Mammary epithelial cell (primary cell): ENCODE data around the gene DAAM2.

ENCODE experiments used
- EZH2 ChIP-seq: IDR thresholded peaks from 2 replicates; pipeline ENCODE4 v1.6.1; 2012; ENCODE audit warnings: low read length, inconsistent platforms, borderline replicate concordance
- TF ChIP-seq, protein P1 (sequence below), 2 donors: IDR thresholded peaks in 1 of 2; conservative IDR thresholded peaks in 1 of 2; 2 replicates each; pipeline ENCODE4 v1.5.1; 2011 to 2012; ENCODE audit warnings: inconsistent platforms in 2 of 2, low read length in 2 of 2, mild to moderate bottlenecking in 2 of 2, control low read depth in 1 of 2, low read depth in 1 of 2; ENCODE audit not compliant: insufficient read depth in 1 of 2; ENCODE audit errors: extremely low read depth in 1 of 2

DNA sequence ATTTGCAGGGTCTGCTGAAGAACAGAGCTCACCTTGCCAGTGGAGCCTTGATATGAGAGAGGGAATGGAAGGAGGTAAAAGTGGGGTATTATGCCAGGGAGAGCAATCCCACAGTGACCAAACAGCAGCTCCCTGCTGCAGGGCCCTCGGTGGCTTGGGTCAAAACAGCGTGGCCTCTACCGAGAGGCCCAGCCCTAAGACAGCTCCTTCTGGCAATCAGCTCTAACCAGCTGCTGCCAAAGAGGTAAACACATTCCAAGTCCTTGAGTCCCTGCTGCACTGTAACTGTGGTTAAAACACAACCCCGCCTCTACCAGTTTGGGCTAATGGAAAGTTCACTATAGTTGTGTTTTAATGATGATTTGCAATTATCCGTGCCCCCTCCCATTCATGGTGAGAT, 1.4 kb upstream of the DAAM2 start:
- TF ChIP-seq, protein P1, sequence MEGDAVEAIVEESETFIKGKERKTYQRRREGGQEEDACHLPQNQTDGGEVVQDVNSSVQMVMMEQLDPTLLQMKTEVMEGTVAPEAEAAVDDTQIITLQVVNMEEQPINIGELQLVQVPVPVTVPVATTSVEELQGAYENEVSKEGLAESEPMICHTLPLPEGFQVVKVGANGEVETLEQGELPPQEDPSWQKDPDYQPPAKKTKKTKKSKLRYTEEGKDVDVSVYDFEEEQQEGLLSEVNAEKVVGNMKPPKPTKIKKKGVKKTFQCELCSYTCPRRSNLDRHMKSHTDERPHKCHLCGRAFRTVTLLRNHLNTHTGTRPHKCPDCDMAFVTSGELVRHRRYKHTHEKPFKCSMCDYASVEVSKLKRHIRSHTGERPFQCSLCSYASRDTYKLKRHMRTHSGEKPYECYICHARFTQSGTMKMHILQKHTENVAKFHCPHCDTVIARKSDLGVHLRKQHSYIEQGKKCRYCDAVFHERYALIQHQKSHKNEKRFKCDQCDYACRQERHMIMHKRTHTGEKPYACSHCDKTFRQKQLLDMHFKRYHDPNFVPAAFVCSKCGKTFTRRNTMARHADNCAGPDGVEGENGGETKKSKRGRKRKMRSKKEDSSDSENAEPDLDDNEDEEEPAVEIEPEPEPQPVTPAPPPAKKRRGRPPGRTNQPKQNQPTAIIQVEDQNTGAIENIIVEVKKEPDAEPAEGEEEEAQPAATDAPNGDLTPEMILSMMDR (conservative IDR thresholded peaks at IDR 0.05 in 1 of 2, IDR thresholded peaks at IDR 0.05 in 1 of 2; ENCODE audit: extremely low read depth in 1 of 2, insufficient read depth in 1 of 2, low read depth in 1 of 2, low read length in 2 of 2) = no peak
- TF ChIP-seq EZH2 = no peak
